ENCODE data around the gene L3MBTL4. TPM values are rescaled to one million over a fixed set of nuclear protein-coding genes. Genes with fewer than 3 reads are reported as not detected.

Gene L3MBTL4
- total RNA-seq, 1 experiment from 2014 or later, result not detected

DNA sequence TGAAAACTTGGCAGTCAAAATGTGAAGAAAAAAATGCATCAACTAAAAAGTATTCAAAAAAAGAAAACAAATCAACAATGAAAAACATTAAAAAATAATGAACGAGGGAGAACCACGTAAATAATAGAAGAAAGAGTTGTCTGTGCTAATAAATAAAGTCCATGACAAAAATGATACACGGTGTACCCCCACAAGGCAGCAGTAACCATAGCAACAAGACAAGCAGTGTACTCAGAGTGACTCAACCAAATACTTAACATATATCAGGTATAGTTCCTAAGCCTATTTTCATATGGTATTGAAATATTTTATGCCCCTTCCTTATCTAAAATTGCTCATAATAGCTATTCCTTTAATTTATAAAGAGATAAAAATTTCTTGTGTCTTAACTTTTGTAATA lies 357.1 kb downstream of the L3MBTL4 start:
- peaks cover 3 to 25% of the 10 kb centered on the region in 2 experiments; a peak in 2 of 4 replicates for H3K9me3 ChIP-seq (ENCODE audit: control insufficient read depth in 1 of 2, insufficient read depth in 1 of 2, low read depth in 1 of 2, low read length in 2 of 2)

More for the DNA sequence above, 357.1 kb downstream of the L3MBTL4 start:
- Histone ChIP-seq H3K27ac (ENCODE audit: low read depth, low read length) (no peak overlapping the region), H3K79me2 (ENCODE audit: insufficient read depth, low read length) (no peaks in the 10 kb centered on the region), H3K4me3 (replicated peaks in 1 of 2; ENCODE audit: low read depth in 1 of 2, low read length in 2 of 2) (no peak overlapping the region), H4K20me1 (ENCODE audit: insufficient read depth) (no peaks in the 10 kb centered on the region), H3K4me1 (ENCODE audit: control insufficient read depth in 1 of 2, insufficient read depth in 2 of 2, low read length in 2 of 2) (no peaks in the 10 kb centered on the region), H3K27me3 (ENCODE audit: insufficient read depth, low read length) (no peaks in the 10 kb centered on the region), H3K9ac (ENCODE audit: low read length) (no peak overlapping the region), H3K4me2 (ENCODE audit: low read length) (no peak overlapping the region), H3K9me2 (ENCODE audit: insufficient read depth) (no peaks in the 10 kb centered on the region), H3K36me3 (ENCODE audit: control insufficient read depth in 1 of 2, insufficient read depth in 2 of 2, low read length in 2 of 2) (no peaks in the 10 kb centered on the region), H2AFZ (ENCODE audit: low read depth, low read length, poor library complexity, severe bottlenecking) (no peak overlapping the region)
- RAD21 ChIA-PET (ENCODE audit: low non-redundant PET in 1 of 2, low total read pairs in 2 of 2, uncharacterized antibody in 2 of 2, unreplicated experiment in 2 of 2), result no interaction called here
- CTCF ChIA-PET, result no interaction called here
- DNase-seq (ENCODE audit: low read depth, low spot score), result no peak
- intact Hi-C loops (cut with micrococcal nuclease), result no loop called here
- POLR2A ChIA-PET, result no interaction called here
- TF ChIP-seq TCF7L2 (IDR thresholded peaks at IDR 0.05; ENCODE audit: borderline replicate concordance, extremely low read depth, insufficient read depth, insufficient read length) (no peak), FOSL1 (IDR thresholded peaks at IDR 0.05; ENCODE audit: low read depth) (no peak), CTCF (IDR thresholded peaks at IDR 0.05 in 2 of 3, conservative IDR thresholded peaks at IDR 0.05 in 1 of 3; ENCODE audit: borderline replicate concordance in 1 of 3, insufficient read depth in 1 of 3, low read depth in 2 of 3, low read length in 2 of 3) (no peak), RAD21 (IDR thresholded peaks at IDR 0.05; ENCODE audit: low read depth) (no peak), EGR1 (IDR thresholded peaks at IDR 0.05; ENCODE audit: low read depth) (no peak)
- ATAC-seq, result no peak
- BruUV-seq (replicated peaks), result no TSS peak
